ENCODE measurements around the gene SPATS2L. TPM values are rescaled to one million over a fixed set of nuclear protein-coding genes. Genes with fewer than 3 reads are reported as not detected.

The SPATS2L gene
- total and polyA plus RNA-seq, 2 experiments from 2014 or later, result 118 to 154 TPM

GRCh38 chr2:200364142-200364541 is 57.6 kb downstream of the SPATS2L start (continued):
- no peak for TF ChIP-seq ZNF462 (CRISPR knock-in tag; IDR thresholded peaks at IDR 0.05)
- no peak for TF ChIP-seq CREB1 (CRISPR knock-in tag; IDR thresholded peaks at IDR 0.05; ENCODE audit: low read depth)
- TF ChIP-seq EZH2 (IDR thresholded peaks at IDR 0.05; ENCODE audit: low read depth, unreplicated experiment), result no peak
- no peak for TF ChIP-seq EZH2phosphoT487 (IDR thresholded peaks at IDR 0.05; ENCODE audit: unreplicated experiment)
- TF ChIP-seq NANOG (IDR thresholded peaks at IDR 0.05; ENCODE audit: borderline replicate concordance), result no peak
- no peak for TF ChIP-seq JUNB (IDR thresholded peaks at IDR 0.05; ENCODE audit: unreplicated experiment)
- no peak for TF ChIP-seq CTCF (conservative IDR thresholded peaks at IDR 0.05; ENCODE audit: low read depth in 2 of 2)
- no peak for TF ChIP-seq POLR2AphosphoS5 (IDR thresholded peaks at IDR 0.05; ENCODE audit: low read depth)

- H3K4me1 ChIP-seq (ENCODE audit: insufficient read depth), result peaks cover 70% of the 10 kb centered on the region
- Mint-ChIP-seq H3K9me3 (no peaks in the 10 kb centered on the region), H3K4me1 (peaks cover 78% of the 10 kb centered on the region), H3K36me3 (ENCODE audit: low read depth) (peaks cover 3% of the 10 kb centered on the region; the same call in 1 of the 3 replicates), H3K4me3 (no peak overlapping the region), H3K27me3 (ENCODE audit: insufficient read depth, low read depth, poor library complexity) (peaks cover 8% of the 10 kb centered on the region), H3K27ac (peak overlapping the region; percentile 60)
- DNase-seq (ENCODE audit: low spot score) (no peak), ATAC-seq (peak; percentile 40)
- no peaks in the 10 kb centered on the region for H3K27me3 ChIP-seq (ENCODE audit: insufficient read depth)
- no peaks in the 10 kb centered on the region for H3K36me3 ChIP-seq (ENCODE audit: insufficient read depth)
- no peaks in the 10 kb centered on the region for H3K9me2 ChIP-seq (ENCODE audit: insufficient read depth)
- TF ChIP-seq ETS1 (IDR thresholded peaks at IDR 0.05), result no peak
- H3F3A ChIP-seq (replicated peaks; ENCODE audit: low read depth), result no peaks in the 10 kb centered on the region
- no peak overlapping the region for H2AFZ ChIP-seq
- peaks cover 89% of the 10 kb centered on the region for H3K79me2 ChIP-seq (replicated peaks; ENCODE audit: insufficient read depth)
- H4K20me1 ChIP-seq (replicated peaks; ENCODE audit: insufficient read depth), result no peaks in the 10 kb centered on the region
- no peak overlapping the region for H3K4me3 ChIP-seq
- no peak overlapping the region for H3K27ac ChIP-seq (ENCODE audit: low read depth)
- H3K4me2 ChIP-seq, result no peak overlapping the region
These were observed 58.1 kb downstream of the SPATS2L start for GRCh38 chr2:200364620-200365019.

All from GM23338 (cell line).